ENCODE measurements around the gene CBL.
A peak's percentile ranks its signal among the peaks of the same experiment; 100 is the strongest.
"Not testable (repeated sequence)": the region's sequence is repeated elsewhere in the genome, so short reads cannot be mapped to it uniquely, and the experiment has no call there.

The CBL gene

DNA sequence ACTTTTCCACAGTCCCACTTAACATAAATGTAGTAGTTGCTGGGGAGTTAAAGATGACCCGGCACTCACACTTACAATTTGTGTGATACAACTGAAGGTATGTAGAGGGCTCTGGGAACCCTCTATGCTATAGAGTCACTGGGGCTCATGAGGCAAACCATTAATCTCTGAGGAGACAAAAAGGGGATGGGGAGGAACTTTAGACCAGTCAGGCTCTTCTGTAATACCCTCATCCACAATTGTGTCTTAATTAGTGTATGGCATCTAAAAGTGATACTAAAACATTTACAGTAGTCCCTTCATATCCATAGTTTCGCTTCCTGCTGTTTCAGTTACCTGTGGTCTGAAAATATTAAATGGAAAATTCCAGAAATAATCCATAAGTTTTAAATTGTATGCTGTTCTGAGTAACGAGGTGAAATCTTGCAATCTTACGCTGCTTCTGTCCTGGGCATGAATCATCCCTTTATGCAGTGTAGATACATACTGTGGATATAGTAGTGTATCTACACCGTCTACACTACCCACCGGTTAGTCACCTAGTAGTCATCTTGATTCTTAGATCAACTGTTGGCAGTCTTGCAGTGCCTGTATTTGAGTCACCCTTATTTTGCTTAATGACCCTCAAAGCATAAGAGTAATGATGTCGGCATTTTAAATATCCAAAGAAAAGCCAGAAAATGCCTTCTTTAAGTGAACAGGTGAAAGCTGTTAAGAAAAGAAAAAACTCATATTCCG is 12.2 kb downstream of the CBL start:
- FAIRE-seq: peak; percentile 89

DNA sequence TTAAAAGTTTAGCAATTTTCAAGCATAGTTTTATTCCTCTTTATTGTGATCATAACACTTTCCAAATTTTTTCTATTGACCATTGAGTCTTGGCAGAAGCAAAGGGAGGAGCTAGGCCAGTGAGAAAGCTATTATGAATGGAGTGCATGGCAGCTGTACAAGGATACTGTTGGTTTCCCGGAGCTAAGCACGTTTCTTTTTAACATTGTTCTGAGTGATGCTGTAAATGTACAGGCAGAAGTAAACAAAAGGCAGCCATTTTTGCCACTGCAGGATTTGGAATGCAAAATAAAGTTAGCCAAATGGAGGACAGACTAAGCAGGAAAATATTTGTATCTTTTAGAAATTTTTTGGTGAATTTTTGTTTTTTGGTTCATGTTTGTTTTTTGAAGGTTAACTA is 16.2 kb downstream of the CBL start:
- no peak for FAIRE-seq

DNA sequence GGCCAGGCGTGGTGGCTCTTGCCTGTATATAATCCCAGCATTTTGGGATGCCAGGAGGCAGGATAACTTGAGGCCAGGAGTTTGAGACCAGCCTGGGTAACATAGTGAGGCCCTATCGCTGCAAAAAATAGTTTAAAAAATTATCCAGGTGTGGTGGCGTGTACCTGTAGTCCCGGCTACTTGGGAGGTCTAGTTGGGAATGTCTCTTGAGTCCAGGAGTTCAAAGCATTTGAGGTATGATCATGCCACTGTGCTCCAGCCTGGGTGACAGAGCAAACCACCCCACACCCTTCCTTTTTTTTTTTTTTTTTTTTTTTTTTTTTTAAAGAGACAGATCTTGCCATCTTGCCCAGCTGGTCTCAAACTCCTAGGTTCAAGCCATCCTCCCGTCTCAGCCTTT is 16.8 kb downstream of the CBL start:
- no peak for FAIRE-seq

DNA sequence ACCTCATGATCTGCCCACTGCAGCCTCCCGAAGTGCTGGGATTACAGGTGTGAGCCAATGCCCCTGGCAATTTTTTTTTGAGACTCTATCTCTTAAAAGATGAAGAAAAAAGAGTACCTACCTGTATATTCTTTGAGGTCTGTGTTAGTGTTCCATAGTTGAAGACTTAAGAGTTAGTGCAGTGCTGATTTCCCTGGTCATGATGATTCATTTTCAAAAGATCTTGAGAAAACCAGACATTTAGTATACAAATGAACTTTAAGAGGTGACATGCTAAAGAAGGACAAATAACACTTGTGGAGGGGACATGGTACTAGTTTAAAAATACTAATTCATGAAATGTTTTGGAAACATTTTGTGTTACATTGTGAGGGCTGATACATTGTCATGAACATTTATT is 17.7 kb downstream of the CBL start:
- no peak for FAIRE-seq

DNA sequence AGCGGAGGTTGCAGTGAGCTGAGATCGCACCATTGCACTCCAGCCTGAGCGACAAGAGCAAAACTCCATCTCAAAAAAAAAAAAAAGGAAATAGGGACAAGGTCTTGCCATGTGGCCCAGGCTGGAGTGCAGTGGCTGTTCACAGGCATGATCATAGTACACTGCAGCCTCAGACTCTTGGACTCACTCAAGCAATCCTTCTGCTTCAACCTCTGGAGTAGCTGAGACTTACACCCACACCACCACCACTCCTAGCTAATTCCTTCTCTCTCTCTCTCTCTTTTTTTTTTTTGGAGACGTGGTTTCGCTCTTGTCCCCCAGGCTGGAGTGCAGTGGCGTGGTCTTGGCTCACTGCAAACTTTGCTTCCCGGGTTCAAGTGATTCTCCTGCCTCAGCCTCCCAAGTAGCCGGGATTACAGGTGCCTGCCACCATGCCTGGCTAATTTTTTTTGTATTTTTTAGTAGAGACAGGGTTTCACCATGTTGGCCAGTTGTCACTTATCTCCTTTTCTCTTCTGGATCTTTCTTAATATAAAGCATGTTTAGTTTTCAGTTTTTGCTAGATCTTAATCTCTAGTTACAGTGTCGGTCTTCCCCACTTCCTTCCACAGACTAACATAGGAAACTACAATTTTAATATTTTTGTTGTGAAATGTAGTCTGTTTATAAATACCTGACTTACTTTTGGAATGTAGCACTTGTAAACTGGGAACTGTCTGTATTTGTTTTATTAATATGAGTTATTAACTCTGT is 22.6 kb downstream of the CBL start:
- not testable (repeated sequence) for FAIRE-seq

DNA sequence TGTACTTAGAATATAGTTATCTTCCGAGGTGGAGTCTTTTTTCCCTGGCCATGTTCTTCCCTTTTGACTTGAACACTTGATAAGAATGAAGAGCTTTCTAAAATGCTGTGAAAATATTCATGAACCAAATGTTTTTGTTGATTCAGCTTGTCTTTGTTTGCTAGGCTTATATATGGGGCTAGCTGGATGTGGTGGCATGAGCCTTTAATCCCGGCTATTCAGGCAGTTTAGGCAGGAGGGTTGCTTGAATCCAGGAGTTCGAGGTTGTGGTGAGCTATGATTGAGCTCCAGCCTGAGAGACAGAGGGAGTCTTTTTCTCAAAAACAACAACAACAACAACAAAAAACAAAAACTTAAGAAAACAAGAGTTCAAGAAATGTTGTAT is 23.1 kb downstream of the CBL start:
- FAIRE-seq: no peak

DNA sequence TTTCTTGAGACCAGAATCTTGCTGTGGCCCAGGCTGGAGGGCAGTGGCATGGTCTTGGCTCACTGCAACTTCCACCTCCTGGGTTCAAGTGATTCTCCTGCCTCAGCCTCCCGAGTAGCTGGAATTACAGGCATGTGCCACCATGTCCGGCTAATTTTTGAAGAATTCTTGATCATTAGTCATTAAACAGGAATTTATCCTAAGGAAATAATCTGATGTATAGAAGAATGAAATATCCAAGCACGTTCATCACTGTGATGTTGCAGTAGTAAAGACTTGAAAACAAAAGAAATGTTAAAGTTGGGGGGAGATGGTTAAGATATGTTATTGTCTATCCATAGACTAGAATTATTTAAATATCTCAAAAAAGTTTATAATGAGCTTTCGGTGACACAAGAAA is 23.6 kb downstream of the CBL start:
- no peak for FAIRE-seq

DNA sequence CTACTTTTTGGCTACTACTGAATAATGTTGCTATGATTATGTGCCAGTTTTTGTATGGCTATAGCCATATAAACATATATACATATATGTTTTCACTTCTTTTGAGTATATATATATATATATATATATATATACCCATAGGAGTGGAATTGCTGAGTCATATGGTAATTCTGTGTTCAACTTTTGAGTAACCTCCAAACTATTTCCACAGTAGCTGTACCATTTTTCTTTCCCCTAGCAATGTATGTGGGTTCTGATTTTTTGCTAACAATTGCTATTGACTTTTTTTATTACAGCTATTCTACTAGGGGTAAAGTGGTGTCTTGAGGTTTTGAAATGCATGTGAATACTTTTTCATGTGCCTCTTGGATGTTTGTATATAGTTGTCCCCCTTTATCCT is 30.4 kb downstream of the CBL start:
- FAIRE-seq: no peak

DNA sequence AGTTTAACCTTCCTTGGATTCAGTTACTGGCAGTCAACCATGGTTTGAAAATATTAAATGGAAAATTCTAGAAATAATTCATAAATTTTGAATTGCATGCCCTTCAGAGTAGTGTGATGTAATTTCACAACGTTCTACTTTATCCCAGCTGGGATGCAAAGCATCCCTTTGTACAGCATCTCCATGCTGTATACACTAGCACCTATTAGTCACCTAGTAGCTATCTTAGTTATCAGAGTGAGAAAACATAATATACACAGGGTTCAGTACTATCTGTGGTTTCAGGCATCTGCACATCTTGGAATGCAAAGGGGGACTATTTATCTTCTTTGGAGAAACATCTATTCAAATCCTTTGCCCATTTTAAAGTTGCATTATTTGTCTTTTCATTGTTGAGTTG is 30.8 kb downstream of the CBL start:
- FAIRE-seq: no peak

DNA sequence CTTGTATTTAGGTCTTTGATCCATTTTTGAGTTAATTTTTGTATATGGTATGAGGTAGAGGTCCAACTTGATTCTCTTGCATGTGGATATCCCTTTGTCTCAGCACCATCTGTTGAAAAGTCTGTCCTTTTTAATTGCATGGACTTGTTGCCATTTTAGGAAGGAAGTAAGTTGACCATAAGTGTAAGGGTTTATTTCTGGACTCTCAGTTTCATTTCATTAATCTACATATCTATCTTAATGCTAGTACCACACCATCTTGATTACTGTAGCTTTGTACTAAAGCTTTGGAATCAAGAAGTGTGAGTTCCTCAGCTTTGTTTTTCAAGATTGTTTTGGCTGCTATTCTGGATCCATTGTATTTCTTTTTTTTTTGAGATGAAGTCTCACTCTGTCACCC is 31.4 kb downstream of the CBL start:
- FAIRE-seq: no peak

DNA sequence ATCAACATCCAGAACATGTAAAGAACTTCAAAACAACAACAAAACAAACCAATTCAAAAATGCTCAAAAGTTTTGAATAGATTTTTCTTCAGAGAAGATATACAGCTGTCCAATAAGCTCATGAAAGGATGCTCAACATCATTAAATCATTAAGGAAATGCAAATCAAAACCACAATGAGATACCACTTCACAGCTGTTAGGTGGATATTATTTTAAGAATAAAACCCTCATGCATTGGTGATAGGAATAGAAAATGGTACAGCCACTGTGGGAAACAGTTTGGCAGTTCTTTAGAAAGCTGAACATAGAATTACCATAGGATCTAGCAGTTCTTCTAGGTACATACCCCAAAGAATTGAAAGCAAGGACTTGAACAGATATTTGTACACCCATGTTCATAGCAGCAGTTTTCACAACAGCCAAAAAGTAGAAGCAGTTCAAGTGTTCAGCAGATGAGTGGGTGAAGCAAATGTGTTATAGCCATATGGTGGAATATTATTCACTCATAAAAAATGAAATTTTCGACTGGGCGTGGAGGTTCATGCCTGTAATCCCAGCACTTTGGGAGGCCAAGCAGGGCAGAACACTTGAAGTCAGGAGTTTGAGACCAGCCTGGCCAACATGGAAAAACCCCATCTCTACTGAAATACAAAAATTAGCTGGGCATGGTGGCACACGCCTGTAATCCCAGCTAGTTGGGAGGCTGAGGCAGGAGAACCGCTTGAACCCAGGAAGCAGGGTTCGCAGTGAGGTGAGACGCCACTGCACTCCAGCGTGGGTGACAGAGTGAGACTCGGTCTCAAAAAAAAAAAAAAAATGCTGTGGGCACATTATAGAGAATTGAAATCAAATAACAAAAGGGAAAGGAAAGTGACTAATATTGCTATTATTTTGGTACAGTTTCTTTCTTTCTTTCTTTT is 42.9 kb downstream of the CBL start:
- no peak for FAIRE-seq

DNA sequence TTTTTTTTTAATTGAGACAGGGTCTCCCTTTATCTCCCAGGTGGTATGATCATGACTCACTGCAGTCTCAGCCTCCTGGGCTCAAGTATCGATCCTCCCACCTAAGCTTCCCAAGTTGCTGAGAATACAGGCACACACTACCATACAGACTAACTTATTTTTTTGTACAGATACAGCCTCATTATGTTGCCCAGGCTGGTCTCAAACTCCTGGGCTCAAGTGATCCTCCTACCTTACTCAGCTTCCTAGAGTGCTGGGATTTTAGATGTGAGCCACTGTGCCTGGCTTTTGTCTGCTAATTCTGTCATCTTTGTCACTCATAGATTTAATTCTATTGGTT is 43.5 kb downstream of the CBL start:
- no peak for FAIRE-seq

DNA sequence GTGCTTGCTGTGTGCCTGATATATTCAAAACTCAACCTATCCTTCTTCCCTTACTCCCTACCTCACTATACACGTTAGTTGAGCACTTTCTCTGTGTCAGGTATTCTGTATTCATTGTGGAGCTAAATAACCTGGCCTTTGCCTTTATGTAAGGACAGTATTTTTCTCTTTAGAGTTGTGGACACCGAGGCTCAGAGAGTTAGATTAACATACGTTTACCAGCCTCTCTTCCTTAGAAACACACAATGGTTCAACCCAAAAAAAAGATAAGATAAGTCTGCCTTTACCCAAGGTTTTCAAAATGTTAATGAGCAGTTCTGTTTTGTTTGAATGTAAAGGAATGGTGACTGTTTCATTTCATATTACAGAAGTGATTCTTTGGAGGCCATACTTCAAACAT is 45.0 kb downstream of the CBL start:
- no peak for FAIRE-seq

DNA sequence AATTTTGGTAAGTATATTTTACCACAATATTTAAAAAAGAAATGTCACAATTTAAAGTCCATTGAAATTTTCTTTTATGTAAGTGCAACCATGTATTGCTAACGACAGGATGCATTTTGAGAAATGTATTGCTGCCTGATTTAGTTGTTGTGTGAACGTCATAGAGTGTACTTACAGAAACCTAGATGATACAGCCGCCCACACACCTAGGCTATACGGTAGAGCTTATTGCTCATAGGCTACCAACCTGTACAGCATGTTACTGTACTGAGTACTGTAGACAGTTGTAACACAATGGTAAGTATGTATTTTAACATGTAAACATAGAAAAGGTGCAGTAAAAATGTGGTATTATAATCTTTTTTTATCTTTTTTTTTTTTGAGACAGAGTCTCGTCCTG is 48.1 kb downstream of the CBL start:
- no peak for FAIRE-seq

DNA sequence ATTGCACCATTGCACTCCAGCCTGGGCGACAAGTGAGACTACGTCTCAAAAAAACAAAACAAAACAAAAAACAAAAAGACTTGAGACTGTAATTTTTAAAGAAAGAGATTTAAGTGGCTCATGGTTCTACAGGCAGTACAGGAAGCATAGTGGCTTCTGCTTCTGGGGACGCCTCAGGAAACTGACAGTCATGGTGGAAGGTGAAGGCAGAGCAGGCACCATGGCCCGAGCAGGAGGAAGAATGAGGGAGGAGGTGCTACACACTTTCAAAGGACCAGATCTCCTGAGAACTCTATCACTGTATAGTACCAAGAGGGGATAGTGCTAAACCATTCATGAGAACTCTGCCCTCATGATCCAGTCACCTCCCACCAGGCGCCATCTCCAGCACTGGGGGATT is 52.0 kb downstream of the CBL start:
- FAIRE-seq: no peak

DNA sequence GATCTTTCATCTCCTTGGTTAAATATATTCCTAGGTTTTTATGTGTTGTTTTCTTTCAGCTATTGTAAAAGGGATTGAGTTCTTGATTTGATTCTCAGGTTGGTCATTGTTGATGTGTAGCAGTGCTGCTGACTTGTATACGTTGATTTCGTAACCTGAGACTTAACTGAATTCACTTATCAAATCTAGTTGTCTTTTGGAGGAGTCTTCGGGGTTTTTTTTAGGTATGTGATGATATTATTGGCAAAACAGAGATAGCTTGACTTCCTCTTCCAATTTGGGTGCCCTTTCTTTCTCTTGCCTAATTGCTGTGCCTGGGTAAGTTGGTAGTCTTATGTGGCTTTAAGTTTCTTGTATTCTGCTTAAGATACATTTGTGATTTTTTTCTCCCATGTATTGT is 52.8 kb downstream of the CBL start:
- no peak for FAIRE-seq

DNA sequence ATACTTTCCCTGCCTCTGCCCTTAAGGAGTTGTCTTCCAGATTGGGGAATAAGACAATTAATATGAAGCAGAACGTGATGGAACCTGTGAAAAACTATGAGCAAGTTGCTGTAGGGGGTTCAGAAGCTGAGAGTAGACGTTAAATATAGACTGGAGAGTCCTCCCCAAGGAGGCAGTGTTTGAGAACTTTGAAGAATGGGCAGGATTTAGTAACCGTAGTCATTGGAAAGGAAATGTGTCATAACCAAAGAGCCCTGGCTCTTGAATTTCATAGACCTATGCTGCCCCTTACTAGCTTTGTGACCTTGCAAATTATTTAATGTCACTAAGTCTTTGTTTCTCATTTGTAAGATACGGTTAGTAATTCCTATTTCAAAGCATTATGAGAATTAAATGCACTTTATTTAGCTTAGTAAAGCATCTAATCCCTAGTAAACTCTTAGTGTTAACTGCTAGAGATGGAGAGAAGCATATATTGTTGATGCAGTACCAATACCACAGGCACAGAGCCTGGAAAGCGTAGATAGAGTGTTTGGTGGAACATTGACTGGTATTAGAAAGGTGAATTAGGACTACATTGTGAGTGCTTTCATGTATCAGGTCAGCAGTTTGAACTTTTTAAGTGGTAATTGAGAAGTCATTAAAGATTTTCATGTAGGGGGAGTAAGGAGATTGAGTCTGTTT is 56.7 kb downstream of the CBL start:
- no peak for FAIRE-seq

DNA sequence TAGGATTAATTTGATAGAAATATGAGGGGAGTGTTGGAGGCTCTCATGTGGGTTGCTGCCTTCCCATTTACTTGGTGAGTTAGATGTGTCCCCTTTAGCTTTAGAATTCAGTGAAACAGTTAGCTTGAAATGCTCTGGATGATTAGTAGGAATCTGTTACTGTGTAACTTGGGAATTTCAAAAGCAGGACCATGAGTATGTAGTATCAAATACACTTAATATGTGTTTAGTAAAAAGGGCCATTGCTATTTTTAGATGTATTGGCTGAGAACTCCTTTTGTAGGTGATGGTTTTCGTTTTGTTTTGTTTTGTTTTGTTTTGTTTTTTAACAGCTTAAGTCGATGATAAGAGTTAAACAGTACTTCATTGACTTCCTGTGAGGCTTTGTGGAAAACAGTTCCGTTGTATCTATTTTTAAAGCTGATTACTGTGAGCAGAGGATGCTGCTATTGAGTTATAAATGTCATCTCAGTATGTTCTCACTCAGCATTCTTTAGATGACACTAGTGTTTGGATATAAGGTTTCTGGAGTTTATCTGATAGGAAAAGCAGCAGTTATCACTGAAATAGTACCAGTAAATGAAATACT is 57.3 kb downstream of the CBL start:
- no peak for FAIRE-seq

DNA sequence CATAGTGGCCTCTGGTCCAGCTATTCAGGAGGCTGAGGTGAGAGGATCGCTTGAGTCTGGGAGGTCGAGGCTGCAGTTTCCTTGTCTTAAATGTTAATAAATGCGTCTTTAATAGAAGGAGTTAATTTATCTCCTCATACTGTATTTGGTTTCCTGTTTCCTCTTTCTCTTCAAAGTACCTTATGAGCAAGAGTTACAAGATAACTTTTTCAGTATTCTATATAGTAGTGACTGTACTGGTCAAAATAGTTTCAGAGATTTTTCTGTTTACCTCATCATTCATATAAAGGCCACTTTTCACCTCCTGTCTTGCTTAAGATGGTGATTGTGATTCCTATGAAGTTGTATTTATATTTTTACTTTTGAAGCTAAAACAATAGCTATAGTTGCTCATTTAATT is 59.9 kb downstream of the CBL start:
- FAIRE-seq: no peak

DNA sequence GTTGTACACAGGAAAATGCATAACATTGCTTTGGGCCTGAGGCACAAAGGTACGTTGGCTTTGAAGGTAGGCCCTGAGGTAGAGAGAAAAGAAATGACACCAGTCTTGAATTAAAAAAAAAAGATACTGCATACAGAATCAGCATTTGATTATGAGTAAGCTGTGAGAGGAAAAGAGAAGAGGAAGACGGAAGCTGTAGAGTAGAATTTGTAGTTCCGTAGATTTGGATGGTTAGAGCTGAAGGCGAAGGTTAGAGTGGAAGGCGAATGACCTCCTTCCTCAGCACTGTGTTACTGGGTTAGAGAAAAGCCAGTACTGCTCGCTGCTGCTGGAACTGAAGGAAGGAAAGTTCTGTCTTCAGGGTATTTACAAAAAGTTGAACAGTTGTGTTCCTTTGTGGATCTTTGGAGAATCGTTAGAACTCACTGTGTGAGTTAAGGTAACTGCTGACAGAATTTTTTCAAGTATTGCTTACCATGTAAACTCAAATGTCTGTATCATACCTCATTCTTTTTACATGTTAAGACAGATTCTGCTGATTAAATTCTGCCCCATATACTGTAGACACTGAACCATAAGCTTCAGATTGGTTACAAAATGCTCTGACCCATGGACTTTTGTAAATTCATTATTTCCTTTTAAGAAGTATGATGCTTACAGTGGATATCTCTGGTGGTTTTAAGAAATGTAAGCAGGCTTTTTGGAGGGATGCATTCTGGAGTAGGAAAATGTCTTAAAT is 60.5 kb downstream of the CBL start:
- no peak for FAIRE-seq

DNA sequence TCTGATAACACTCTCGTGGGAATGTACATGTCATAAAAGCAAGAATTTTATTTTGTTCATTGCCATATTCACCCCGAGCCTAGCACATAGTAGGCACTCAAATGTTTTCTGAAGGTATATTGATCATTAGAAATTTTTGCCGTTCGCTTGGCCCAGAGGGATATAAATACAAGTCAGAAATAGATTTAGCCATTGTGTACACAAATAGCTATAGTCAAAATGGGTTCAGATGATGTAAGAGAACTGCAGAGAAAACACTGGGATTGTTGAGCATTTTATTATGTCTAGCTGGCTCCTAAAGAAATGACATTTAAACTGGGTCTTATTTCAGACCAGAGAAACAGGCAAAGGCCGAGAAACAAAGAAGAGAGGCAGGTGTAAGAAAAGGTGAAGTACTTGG is 61.5 kb downstream of the CBL start:
- no peak for FAIRE-seq

DNA sequence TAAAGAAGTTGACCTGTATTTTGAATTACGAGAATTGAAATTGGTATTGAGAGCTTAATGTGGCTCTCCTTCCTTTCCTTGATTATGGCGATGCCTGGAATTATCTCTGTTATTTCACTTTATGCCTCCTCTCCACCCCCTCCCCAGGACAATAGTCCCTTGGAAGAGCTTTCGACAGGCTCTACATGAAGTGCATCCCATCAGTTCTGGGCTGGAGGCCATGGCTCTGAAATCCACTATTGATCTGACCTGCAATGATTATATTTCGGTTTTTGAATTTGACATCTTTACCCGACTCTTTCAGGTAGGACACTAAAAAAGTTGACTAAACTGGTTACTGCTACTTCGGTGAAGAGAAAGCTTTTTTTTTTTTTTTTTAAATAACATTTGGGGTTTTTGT is 67.6 kb downstream of the CBL start:
- no peak for FAIRE-seq

Measured in A204.1 (cell line).